H9 (cell line): ENCODE data around the gene HUS1. TPM values are rescaled to one million over a fixed set of nuclear protein-coding genes. Genes with fewer than 3 reads are reported as not detected.

Experiments
- DNase-seq: peaks from one replicate; pipeline ENCODE4 v3.0.0-alpha.2; 2017
- H2AFZ ChIP-seq: one replicate; pipeline ENCODE4 v1.6.1; 2013; ENCODE audit warnings: mild to moderate bottlenecking, low read length, control low read depth, moderate library complexity
- H2AK5ac ChIP-seq: 2 replicates; pipeline ENCODE4 v1.6.1; 2013; ENCODE audit warnings: low read length, control low read depth, mixed read lengths; ENCODE audit not compliant: insufficient read length
- H2BK120ac ChIP-seq: one replicate; pipeline ENCODE4 v1.6.1; 2013; ENCODE audit warnings: low read depth, mild to moderate bottlenecking, low read length, control low read depth, inconsistent platforms; ENCODE audit not compliant: poor library complexity, severe bottlenecking
- H2BK12ac ChIP-seq: 2 replicates; pipeline ENCODE4 v1.6.1; 2013; ENCODE audit warnings: low read length, control low read depth, mixed read lengths, low read depth; ENCODE audit not compliant: insufficient read length
- H2BK15ac ChIP-seq: 2 replicates; pipeline ENCODE4 v1.6.1; 2013; ENCODE audit warnings: low read depth, low read length, control low read depth
- H2BK20ac ChIP-seq: one replicate; pipeline ENCODE4 v1.6.1; 2013; ENCODE audit warnings: low read depth, mild to moderate bottlenecking, low read length, control low read depth, inconsistent platforms; ENCODE audit not compliant: poor library complexity, severe bottlenecking
- H2BK5ac ChIP-seq: 2 replicates; pipeline ENCODE4 v1.6.1; 2013; ENCODE audit warnings: low read length, control low read depth, mixed read lengths; ENCODE audit not compliant: insufficient read length
- H3K14ac ChIP-seq: 2 replicates; pipeline ENCODE4 v1.6.1; 2013; ENCODE audit warnings: low read length, control low read depth; ENCODE audit not compliant: insufficient read depth
- H3K18ac ChIP-seq: 2 replicates; pipeline ENCODE4 v1.6.1; 2013; ENCODE audit warnings: low read depth, mild to moderate bottlenecking, mixed read lengths, low read length, control low read depth; ENCODE audit not compliant: insufficient read length
- H3K23ac ChIP-seq: 2 replicates; pipeline ENCODE4 v1.6.1; 2013; ENCODE audit warnings: low read length, control low read depth, mixed read lengths, low read depth; ENCODE audit not compliant: insufficient read length
- H3K23me2 ChIP-seq: 2 replicates; pipeline ENCODE4 v1.6.1; 2013; ENCODE audit warnings: low read depth, mild to moderate bottlenecking, mixed read lengths, low read length, control low read depth; ENCODE audit not compliant: insufficient read length, poor library complexity, severe bottlenecking
- H3K27ac ChIP-seq: 2 replicates; pipeline ENCODE4 v1.5.1; 2013; ENCODE audit warnings: low read length, control low read depth, mixed read lengths, low read depth; ENCODE audit not compliant: insufficient read length
- H3K27me3 ChIP-seq: 2 replicates; pipeline ENCODE4 v1.6.1; 2013; ENCODE audit warnings: low read length, control low read depth, inconsistent platforms; ENCODE audit not compliant: insufficient read depth
- H3K4ac ChIP-seq: 2 replicates; pipeline ENCODE4 v1.6.1; 2013; ENCODE audit warnings: low read depth, mild to moderate bottlenecking, control low read depth, inconsistent platforms, low read length, moderate library complexity
- H3K4me1 ChIP-seq: 2 replicates; pipeline ENCODE4 v1.6.1; 2013; ENCODE audit warnings: low read length, control low read depth, inconsistent platforms; ENCODE audit not compliant: insufficient read depth
- H3K4me2 ChIP-seq: 2 replicates; pipeline ENCODE4 v1.6.1; 2013; ENCODE audit warnings: low read length, control low read depth, mixed read lengths; ENCODE audit not compliant: insufficient read length, insufficient read depth
- H3K56ac ChIP-seq: 2 replicates; pipeline ENCODE4 v1.6.1; 2013; ENCODE audit warnings: low read depth, mild to moderate bottlenecking, mixed read lengths, low read length, control low read depth; ENCODE audit not compliant: insufficient read length
- H3K79me1 ChIP-seq: 2 replicates; pipeline ENCODE4 v1.6.1; 2013; ENCODE audit warnings: low read depth, mild to moderate bottlenecking, moderate library complexity, low read length, control low read depth, inconsistent platforms; ENCODE audit not compliant: insufficient read depth, poor library complexity, severe bottlenecking
- H3K79me2 ChIP-seq: 2 replicates; pipeline ENCODE4 v1.6.1; 2013; ENCODE audit warnings: low read length, control low read depth, inconsistent platforms; ENCODE audit not compliant: insufficient read depth
- H3K9ac ChIP-seq: 2 replicates; pipeline ENCODE4 v1.6.1; 2013; ENCODE audit warnings: low read length, control low read depth, mixed read lengths; ENCODE audit not compliant: insufficient read length; ENCODE audit errors: extremely low read depth
- H3K9me3 ChIP-seq: one replicate; pipeline ENCODE4 v1.6.1; 2013; ENCODE audit warnings: low read depth, low read length, inconsistent platforms; ENCODE audit not compliant: control insufficient read depth
- H3T11ph ChIP-seq: one replicate; pipeline ENCODE4 v1.6.1; 2013; ENCODE audit warnings: mild to moderate bottlenecking, low read length, control low read depth, inconsistent platforms
- H4K20me1 ChIP-seq: one replicate; pipeline ENCODE4 v1.6.1; 2013; ENCODE audit not compliant: control insufficient read depth, insufficient read length, insufficient read depth
- H4K5ac ChIP-seq: 2 replicates; pipeline ENCODE4 v1.6.1; 2013; ENCODE audit warnings: low read depth, mild to moderate bottlenecking, mixed read lengths, low read length, control low read depth; ENCODE audit not compliant: insufficient read length
- H4K8ac ChIP-seq: replicated peaks from 2 replicates; pipeline ENCODE4 v1.6.1; 2013; ENCODE audit warnings: low read length, control low read depth, mixed read lengths, low read depth; ENCODE audit not compliant: insufficient read length
- H4K91ac ChIP-seq: 2 replicates; pipeline ENCODE4 v1.6.1; 2013; ENCODE audit warnings: low read depth, mild to moderate bottlenecking, moderate library complexity, mixed read lengths, low read length, control low read depth; ENCODE audit not compliant: insufficient read length
- H3K27ac Mint-ChIP-seq, 3 experiments: 2 replicates in 2 of 3; 3 replicates in 1 of 3; pipeline ENCODE4 v1.8.0; 2020 to 2021; ENCODE audit warnings: mixed read lengths in 3 of 3, mild to moderate bottlenecking in 1 of 3, moderate library complexity in 1 of 3
- H3K27me3 Mint-ChIP-seq: 2 replicates; pipeline ENCODE4 v1.8.0; 2021; ENCODE audit warnings: low read depth, mild to moderate bottlenecking, moderate library complexity, mixed read lengths
- H3K36me3 Mint-ChIP-seq, 3 experiments: 2 replicates in 2 of 3; 3 replicates in 1 of 3; pipeline ENCODE4 v1.8.0; 2020 to 2021; ENCODE audit warnings: low read depth in 3 of 3, mixed read lengths in 3 of 3; ENCODE audit not compliant: insufficient read depth in 1 of 3
- H3K4me1 Mint-ChIP-seq, 2 experiments: 2 replicates each; pipeline ENCODE4 v1.8.0; 2020; ENCODE audit warnings: mixed read lengths in 2 of 2
- H3K4me3 Mint-ChIP-seq, 2 experiments: 2 replicates in 1 of 2; 3 replicates in 1 of 2; pipeline ENCODE4 v1.8.0; 2020 to 2021; ENCODE audit warnings: mild to moderate bottlenecking in 2 of 2, mixed read lengths in 2 of 2, moderate library complexity in 1 of 2
- H3K9me3 Mint-ChIP-seq, 2 experiments: 2 replicates in 1 of 2; 3 replicates in 1 of 2; pipeline ENCODE4 v1.8.0; 2020; ENCODE audit warnings: mild to moderate bottlenecking in 2 of 2, mixed read lengths in 2 of 2, moderate library complexity in 1 of 2
- CTCF ChIP-seq: fragments of 200-600 bp; sonication (generic); conservative IDR thresholded peaks from 3 replicates; pipeline ENCODE4 v1.8.0; 2021; ENCODE audit warnings: antibody characterized with exemption, mild to moderate bottlenecking
- WGBS: extraction: QIAGEN DNeasy Blood & Tissue Kit; methylation state at CpG from one replicate; pipeline ENCODE4 v1.1.7; 2013; ENCODE audit warnings: missing lambda C conversion rate, low lambda C conversion rate, mixed read lengths; ENCODE audit not compliant: insufficient read length; ENCODE audit errors: extremely low coverage; 5-methylcytosine and 5-hydroxymethylcytosine counted together
- total RNA-seq: library from RNA; stranded (reverse); gene quantifications from 2 replicates; pipeline ENCODE4 v1.2.1, GENCODE V29; 2021

HUS1 gene
- total RNA-seq, 1 experiment from 2014 or later: 43.1 TPM

DNA sequence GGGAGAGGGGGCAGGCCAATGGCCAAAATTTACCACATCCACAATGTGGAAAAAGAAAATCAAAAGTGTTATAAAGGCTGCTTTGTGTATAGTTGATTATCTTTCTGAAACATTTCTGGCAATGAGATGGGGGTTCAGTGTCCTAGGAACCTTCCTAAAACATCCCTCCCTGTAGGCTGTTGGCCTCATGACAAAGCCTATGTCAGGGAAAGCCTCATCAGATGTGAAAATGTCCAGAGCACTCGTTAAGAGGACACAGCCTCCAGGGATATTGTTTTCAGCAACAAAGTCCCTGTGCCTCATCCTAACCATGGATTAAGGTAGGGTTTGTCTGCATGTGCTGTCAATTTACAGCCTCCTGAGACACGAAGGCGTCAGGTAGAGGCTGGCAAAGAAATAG is 32.5 kb upstream of the HUS1 start:
- DNase-seq: no peak
- Histone ChIP-seq H3K9ac (no peak overlapping the region), H3T11ph (no peak overlapping the region), H2AK5ac (no peak overlapping the region), H3K4me2 (no peak overlapping the region), H3K18ac (no peak overlapping the region), H2AFZ (no peak overlapping the region), H4K20me1 (no peaks in the 10 kb centered on the region), H4K5ac (no peak overlapping the region), H2BK120ac (no peak overlapping the region), H2BK5ac (no peak overlapping the region), H3K4me1 (no peaks in the 10 kb centered on the region), H3K23ac (no peak overlapping the region), H3K79me1 (no peaks in the 10 kb centered on the region), H3K9me3 (no peaks in the 10 kb centered on the region), H4K8ac (no peak overlapping the region), H3K27ac (no peak overlapping the region), H3K27me3 (no peaks in the 10 kb centered on the region), H3K79me2 (no peaks in the 10 kb centered on the region), H3K23me2 (no peaks in the 10 kb centered on the region), H2BK20ac (no peak overlapping the region), H3K14ac (no peak overlapping the region), H4K91ac (no peak overlapping the region), H2BK12ac (no peak overlapping the region), H3K4ac (no peak overlapping the region), H3K56ac (no peak overlapping the region), H2BK15ac (no peak overlapping the region)
- WGBS: no CpG with 5 or more reads among the region's 3 CpGs
- TF ChIP-seq CTCF: no peak
- no peak overlapping the region for H3K27ac Mint-ChIP-seq
- H3K4me3 Mint-ChIP-seq: no peak overlapping the region
- H3K9me3 Mint-ChIP-seq: 0 out of 5 replicates have a peak, but pooled peaks cover 0 to 2% of the 10 kb centered on the region in 2 experiments
- peaks cover 0 to 4% of the 10 kb centered on the region in 2 experiments; a peak in 2 of 4 replicates for H3K4me1 Mint-ChIP-seq
- H3K36me3 Mint-ChIP-seq: no peaks in the 10 kb centered on the region
- peaks cover 5% of the 10 kb centered on the region for H3K27me3 Mint-ChIP-seq
